ENCODE data around the gene MS4A13.

DNA sequence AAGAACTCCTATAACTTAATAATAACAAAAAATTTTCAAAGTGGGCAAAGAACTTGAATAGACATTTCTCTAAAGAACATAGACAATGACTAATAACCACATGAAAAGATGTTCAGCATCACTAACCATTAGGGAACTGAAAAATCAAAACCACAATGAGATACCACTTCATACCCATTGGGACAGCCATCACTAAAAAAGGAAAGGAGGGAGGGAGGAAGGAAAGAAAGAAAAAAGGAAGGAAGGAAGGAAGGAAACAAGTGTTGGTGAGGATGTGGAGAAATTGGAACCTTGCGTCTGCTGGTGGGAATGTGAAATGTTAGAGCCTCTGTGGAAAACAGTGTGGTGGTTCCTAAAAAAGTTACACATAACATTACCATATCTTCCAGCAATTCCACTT is 55.8 kb downstream of the MS4A13 start:
- TF ChIP-seq, protein P1, sequence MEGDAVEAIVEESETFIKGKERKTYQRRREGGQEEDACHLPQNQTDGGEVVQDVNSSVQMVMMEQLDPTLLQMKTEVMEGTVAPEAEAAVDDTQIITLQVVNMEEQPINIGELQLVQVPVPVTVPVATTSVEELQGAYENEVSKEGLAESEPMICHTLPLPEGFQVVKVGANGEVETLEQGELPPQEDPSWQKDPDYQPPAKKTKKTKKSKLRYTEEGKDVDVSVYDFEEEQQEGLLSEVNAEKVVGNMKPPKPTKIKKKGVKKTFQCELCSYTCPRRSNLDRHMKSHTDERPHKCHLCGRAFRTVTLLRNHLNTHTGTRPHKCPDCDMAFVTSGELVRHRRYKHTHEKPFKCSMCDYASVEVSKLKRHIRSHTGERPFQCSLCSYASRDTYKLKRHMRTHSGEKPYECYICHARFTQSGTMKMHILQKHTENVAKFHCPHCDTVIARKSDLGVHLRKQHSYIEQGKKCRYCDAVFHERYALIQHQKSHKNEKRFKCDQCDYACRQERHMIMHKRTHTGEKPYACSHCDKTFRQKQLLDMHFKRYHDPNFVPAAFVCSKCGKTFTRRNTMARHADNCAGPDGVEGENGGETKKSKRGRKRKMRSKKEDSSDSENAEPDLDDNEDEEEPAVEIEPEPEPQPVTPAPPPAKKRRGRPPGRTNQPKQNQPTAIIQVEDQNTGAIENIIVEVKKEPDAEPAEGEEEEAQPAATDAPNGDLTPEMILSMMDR (conservative IDR thresholded peaks at IDR 0.05): no peak
- no peak for TF ChIP-seq ZFX (IDR thresholded peaks at IDR 0.05)
